IMR-90 (cell line): ENCODE data around the gene SSR3. TPM values are rescaled to one million over a fixed set of nuclear protein-coding genes. Genes with fewer than 3 reads are reported as not detected.
A peak's percentile ranks its signal among the peaks of the same experiment; 100 is the strongest.

Experiments
- ATAC-seq: fragments of 200-7000 bp; cut with Tn5 transposase; 2 replicates; pipeline ENCODE4 v1.9.1; 2020; ENCODE audit warnings: low read depth, mild to moderate bottlenecking, moderate library complexity
- BruUV-seq: library from RNA; stranded (reverse); fragments of 400-500 nt; replicated peaks from 2 replicates; lab custom pipeline; 2021; lab: Mats Ljungman, UMichigan
- CTCF ChIA-PET: fragments of 300-600 bp; formaldehyde crosslinking; extraction: SDS; loops from one replicate; lab custom pipeline; 2021; ENCODE audit warnings: antibody characterized with exemption; lab: Yijun Ruan, JAX
- POLR2A ChIA-PET: fragments of 300-600 bp; sonication (Branson Sonifier 250); formaldehyde crosslinking; loops from one replicate; lab custom pipeline; 2022; ENCODE audit warnings: antibody characterized with exemption; ENCODE audit not compliant: unreplicated experiment; lab: Charles Lee
- DNase-seq: peaks from one replicate; pipeline ENCODE4 v3.0.0; 2013
- H2AFZ ChIP-seq: replicated peaks from 2 replicates; pipeline ENCODE3; 2013; ENCODE audit warnings: low read length, mild to moderate bottlenecking; ENCODE audit not compliant: poor library complexity
- H2AK5ac ChIP-seq: 2 replicates; pipeline ENCODE4 v1.6.1; 2013; ENCODE audit warnings: low read depth, low read length, inconsistent platforms
- H2AK9ac ChIP-seq: replicated peaks from 2 replicates; pipeline ENCODE3; 2013; ENCODE audit warnings: mild to moderate bottlenecking, low read depth, low read length, moderate library complexity; ENCODE audit not compliant: poor library complexity
- H2BK120ac ChIP-seq: 2 replicates; pipeline ENCODE4 v1.6.1; 2013; ENCODE audit warnings: low read depth, low read length, inconsistent platforms
- H2BK15ac ChIP-seq: 3 replicates; pipeline ENCODE4 v1.6.1; 2013; ENCODE audit warnings: low read depth, low read length, inconsistent platforms
- H2BK20ac ChIP-seq: 2 replicates; pipeline ENCODE4 v1.6.1; 2013; ENCODE audit warnings: low read depth, mild to moderate bottlenecking, inconsistent platforms, low read length, moderate library complexity
- H2BK5ac ChIP-seq: 2 replicates; pipeline ENCODE4 v1.6.1; 2013; ENCODE audit warnings: mild to moderate bottlenecking, low read depth, low read length, inconsistent platforms; ENCODE audit not compliant: poor library complexity, severe bottlenecking
- H3K14ac ChIP-seq: replicated peaks from 2 replicates; pipeline ENCODE4 v1.6.1; 2013; ENCODE audit warnings: low read depth, low read length, inconsistent platforms
- H3K18ac ChIP-seq: 2 replicates; pipeline ENCODE4 v1.6.1; 2013; ENCODE audit warnings: low read depth, low read length, control low read depth
- H3K23ac ChIP-seq: 2 replicates; pipeline ENCODE4 v1.6.1; 2013; ENCODE audit warnings: low read depth, low read length, inconsistent platforms
- H3K27ac ChIP-seq: 2 replicates; pipeline ENCODE4 v1.5.1; 2013; ENCODE audit warnings: mild to moderate bottlenecking, control low read depth, low read length; ENCODE audit not compliant: insufficient read depth
- H3K27me3 ChIP-seq: 2 replicates; pipeline ENCODE4 v1.6.1; 2013; ENCODE audit warnings: low read length; ENCODE audit not compliant: control insufficient read depth, insufficient read depth
- H3K36me3 ChIP-seq: 2 replicates; pipeline ENCODE4 v1.6.1; 2013; ENCODE audit warnings: low read length, mixed read lengths; ENCODE audit not compliant: control insufficient read depth, insufficient read depth
- H3K4ac ChIP-seq: 2 replicates; pipeline ENCODE4 v1.6.1; 2013; ENCODE audit warnings: low read depth, low read length, inconsistent platforms
- H3K4me1 ChIP-seq: 2 replicates; pipeline ENCODE4 v1.6.1; 2013; ENCODE audit warnings: low read length, mixed read lengths; ENCODE audit not compliant: control insufficient read depth, insufficient read depth
- H3K4me2 ChIP-seq: 2 replicates; pipeline ENCODE4 v1.6.1; 2013; ENCODE audit warnings: low read depth, mild to moderate bottlenecking, control low read depth, low read length, moderate library complexity
- H3K4me3 ChIP-seq: 2 replicates; pipeline ENCODE4 v1.5.1; 2013; ENCODE audit warnings: low read depth, mild to moderate bottlenecking, control low read depth, low read length, moderate library complexity; ENCODE audit not compliant: insufficient read depth
- H3K56ac ChIP-seq: 2 replicates; pipeline ENCODE4 v1.6.1; 2013; ENCODE audit warnings: low read length, inconsistent platforms; ENCODE audit not compliant: insufficient read depth; ENCODE audit errors: extremely low read depth
- H3K79me1 ChIP-seq, 2 experiments: 2 replicates each; pipeline ENCODE4 v1.6.1; 2013; ENCODE audit warnings: low read length in 2 of 2, inconsistent platforms in 1 of 2, low read depth in 1 of 2
- H3K9ac ChIP-seq: 2 replicates; pipeline ENCODE4 v1.6.1; 2013; ENCODE audit warnings: low read depth, low read length, control low read depth
- H3K9me1 ChIP-seq: 2 replicates; pipeline ENCODE4 v1.6.1; 2013; ENCODE audit warnings: low read length, inconsistent platforms; ENCODE audit not compliant: insufficient read depth
- H3K9me3 ChIP-seq: 2 replicates; pipeline ENCODE4 v1.6.1; 2013; ENCODE audit warnings: low read length; ENCODE audit not compliant: control insufficient read depth, insufficient read depth
- H4K20me1 ChIP-seq: 2 replicates; pipeline ENCODE4 v1.6.1; 2013; ENCODE audit warnings: low read length, inconsistent platforms; ENCODE audit not compliant: insufficient read depth
- H4K5ac ChIP-seq: 2 replicates; pipeline ENCODE4 v1.6.1; 2013; ENCODE audit warnings: mild to moderate bottlenecking, low read depth, low read length, control low read depth
- H4K8ac ChIP-seq, 2 experiments: 2 replicates each; pipeline ENCODE4 v1.6.1; 2013; ENCODE audit warnings: low read depth in 2 of 2, low read length in 2 of 2, control low read depth in 1 of 2, inconsistent platforms in 1 of 2
- H4K91ac ChIP-seq: 2 replicates; pipeline ENCODE4 v1.6.1; 2013; ENCODE audit warnings: low read depth, low read length, inconsistent platforms; ENCODE audit not compliant: insufficient read depth
- BHLHE40 ChIP-seq: fragments of 150-350 bp; IDR thresholded peaks from 2 replicates; pipeline ENCODE4 v1.6.1; 2016; ENCODE audit warnings: mild to moderate bottlenecking, low read depth, low read length
- CEBPB ChIP-seq: IDR thresholded peaks from 2 replicates; pipeline ENCODE4 v1.6.1; 2012; ENCODE audit warnings: low read depth, low read length, improper control_type of control experiment
- CHD1 ChIP-seq: IDR thresholded peaks from 2 replicates; pipeline ENCODE4 v1.6.1; 2012; ENCODE audit warnings: low read depth, low read length, improper control_type of control experiment
- CTCF ChIP-seq: conservative IDR thresholded peaks from 2 replicates; pipeline ENCODE4 v1.5.1; 2012; ENCODE audit warnings: mild to moderate bottlenecking, low read depth, low read length, improper control_type of control experiment
- ELK1 ChIP-seq: fragments of 150-350 bp; IDR thresholded peaks from 2 replicates; pipeline ENCODE4 v1.6.1; 2016; ENCODE audit warnings: low read depth, mild to moderate bottlenecking, low read length, moderate library complexity, borderline replicate concordance
- FOS ChIP-seq: fragments of 150-350 bp; IDR thresholded peaks from 2 replicates; pipeline ENCODE4 v1.6.1; 2016; ENCODE audit warnings: low read depth, low read length
- MAFK ChIP-seq: IDR thresholded peaks from 2 replicates; pipeline ENCODE4 v1.6.1; 2012; ENCODE audit warnings: low read depth, low read length, improper control_type of control experiment
- MAZ ChIP-seq: IDR thresholded peaks from 2 replicates; pipeline ENCODE4 v1.6.1; 2012; ENCODE audit warnings: low read depth, mild to moderate bottlenecking, low read length, improper control_type of control experiment, moderate library complexity, borderline replicate concordance
- MXI1 ChIP-seq: IDR thresholded peaks from 2 replicates; pipeline ENCODE4 v1.6.1; 2012; ENCODE audit warnings: low read depth, mild to moderate bottlenecking, low read length, moderate library complexity, borderline replicate concordance
- NFE2L2 ChIP-seq: fragments of 150-350 bp; IDR thresholded peaks from 2 replicates; pipeline ENCODE4 v1.6.1; 2016; ENCODE audit warnings: low read depth, mild to moderate bottlenecking, low read length
- POLR2A ChIP-seq: IDR thresholded peaks from 2 replicates; pipeline ENCODE4 v1.6.1; 2012; ENCODE audit warnings: mild to moderate bottlenecking, low read depth, low read length
- RAD21 ChIP-seq: IDR thresholded peaks from 2 replicates; pipeline ENCODE4 v1.6.1; 2012; ENCODE audit warnings: low read length, improper control_type of control experiment
- RCOR1 ChIP-seq: IDR thresholded peaks from 2 replicates; pipeline ENCODE4 v1.6.1; 2012; ENCODE audit warnings: mild to moderate bottlenecking, low read length, improper control_type of control experiment; ENCODE audit not compliant: insufficient replicate concordance
- RFX5 ChIP-seq: IDR thresholded peaks from 2 replicates; pipeline ENCODE4 v1.8.0; 2012; ENCODE audit warnings: low read depth, mild to moderate bottlenecking, low read length, moderate library complexity
- SMC3 ChIP-seq: fragments of 150-350 bp; IDR thresholded peaks from 2 replicates; pipeline ENCODE4 v1.6.1; 2016; ENCODE audit warnings: low read depth, mild to moderate bottlenecking, antibody characterized with exemption, low read length, moderate library complexity
- USF2 ChIP-seq: fragments of 150-350 bp; IDR thresholded peaks from 2 replicates; pipeline ENCODE4 v1.6.1; 2017; ENCODE audit warnings: mild to moderate bottlenecking, antibody characterized with exemption, low read length, low read depth
- WGBS, 2 experiments: methylation state at CpG; one replicate each; pipeline versions ENCODE4 v1.1.5 to v1.1.7; 2013; ENCODE audit warnings: missing lambda C conversion rate in 2 of 2; ENCODE audit not compliant: insufficient read length in 1 of 2; ENCODE audit errors: extremely low coverage in 2 of 2; 5-methylcytosine and 5-hydroxymethylcytosine counted together
- dilution Hi-C: fragments of 300-500 bp; cut with HindIII; formaldehyde crosslinking; loops from one replicate; pipeline ENCODE4 v1.14.3; 2018; ENCODE audit warnings: low sequenced_read_pairs; ENCODE audit not compliant: unreplicated experiment
- in situ Hi-C: fragments of 300-500 bp; cut with MboI; formaldehyde crosslinking; loops from 3 replicates; pipeline ENCODE4 v1.14.3; 2019; ENCODE audit warnings: low sequenced_read_pairs, inconsistent platforms, mixed read lengths
- intact Hi-C: fragments of 100-400 bp; cut with micrococcal nuclease; formaldehyde crosslinking; loops from 2 replicates; pipeline ENCODE4 v1.10.0; 2022
- polyA plus RNA-seq, 3 experiments: library from polyadenylated mRNA; depleted of rRNA; stranded (reverse); fragments of >200 nt; gene quantifications; 2 replicates each; pipeline ENCODE4 v1.2.3, GENCODE V29; 2012; ENCODE audit warnings: low replicate concordance in 1 of 3
- total RNA-seq: library from RNA; depleted of rRNA; stranded (reverse); fragments of >200 nt; gene quantifications from 2 replicates; pipeline ENCODE4 v1.2.3, GENCODE V29; 2012

SSR3 gene
- total and polyA plus RNA-seq, 2 of the 4 experiments (the other 2 are of a cell fraction) = 246 to 608 TPM

GRCh38 chr3:156552973-156553372, 1.9 kb downstream of the SSR3 start:
- peak overlapping the region; percentile 63; the same call in 1 of the 2 replicates for H3K23ac ChIP-seq
- no peak overlapping the region for H3K56ac ChIP-seq
- H3K4me1 ChIP-seq = peaks cover 13% of the 10 kb centered on the region
- ChIA-PET CTCF (interaction anchor here (0.6 kb wide), 3 partner anchors 133 to 574 kb away, joined by 3 to 7 read pairs (median 4); no protein-coding TSS in a partner anchor), POLR2A (interaction anchor here (0.7 kb wide), 1 partner anchor 121 kb away, joined by 6 read pairs; no protein-coding TSS in a partner anchor)
- H3K79me1 ChIP-seq = peaks cover 4 to 27% of the 10 kb centered on the region in 2 experiments; a peak in 3 of 4 replicates
- peaks cover 3% of the 10 kb centered on the region; the same call in 1 of the 2 replicates for H3K9me1 ChIP-seq
- no peak overlapping the region; the same call in 1 of the 2 replicates for H3K4me3 ChIP-seq
- H3K4me2 ChIP-seq = peak overlapping the region; percentile 77
- H3K4ac ChIP-seq = peak overlapping the region; percentile 19; the same call in 1 of the 2 replicates
- TF ChIP-seq USF2 = no peak
- no peak for TF ChIP-seq CHD1
- no peak for TF ChIP-seq ELK1
- no peak for TF ChIP-seq SMC3
- no peak for TF ChIP-seq RAD21
- TF ChIP-seq RFX5 = no peak
- no peak for TF ChIP-seq MAZ
- no peak for TF ChIP-seq RCOR1
- no peak for TF ChIP-seq NFE2L2
- TF ChIP-seq BHLHE40 = no peak
- TF ChIP-seq POLR2A = no peak
- no peak for TF ChIP-seq CEBPB
- no peak for TF ChIP-seq MXI1
- TF ChIP-seq CTCF = no peak
- no peak for TF ChIP-seq MAFK
- TF ChIP-seq FOS = no peak
- H3K27ac ChIP-seq = no peak overlapping the region
- no peak overlapping the region for H4K5ac ChIP-seq
- in situ Hi-C loops = no loop called here
- H4K91ac ChIP-seq = no peak overlapping the region; the same call in 1 of the 2 replicates
- peaks cover 21% of the 10 kb centered on the region for H3K36me3 ChIP-seq
- no peak overlapping the region; the same call in 1 of the 2 replicates for H3K9ac ChIP-seq
- H2BK5ac ChIP-seq = peak overlapping the region; percentile 98
- H2BK15ac ChIP-seq = no peak overlapping the region
- intact Hi-C loops = loop anchor here (5.0 kb wide), 2 partner anchors 264 to 584 kb away; no protein-coding TSS in a partner anchor
- no peak overlapping the region for H2BK120ac ChIP-seq
- WGBS, 2 experiments = no CpG with 5 or more reads among the region's 2 CpGs
- H3K14ac ChIP-seq = peak overlapping the region; percentile 78
- H3K9me3 ChIP-seq = no peaks in the 10 kb centered on the region
- DNase-seq = no peak
- no peak for ATAC-seq
- TSS peak; percentile 35 for BruUV-seq
- no peak overlapping the region for H3K18ac ChIP-seq
- H2BK20ac ChIP-seq = no peak overlapping the region
- H4K20me1 ChIP-seq = peaks cover 29% of the 10 kb centered on the region; the same call in 1 of the 2 replicates
- no peak overlapping the region for H2AK9ac ChIP-seq
- no peaks in the 10 kb centered on the region for H3K27me3 ChIP-seq
- no peak overlapping the region for H2AK5ac ChIP-seq
- no peak overlapping the region for H2AFZ ChIP-seq
- H4K8ac ChIP-seq = 0 out of 4 replicates have a peak overlapping the region, but pooled peaks of 1 of the 2 experiments have one; percentile 83
- dilution Hi-C loops = no loop called here
